Trophoblast cell (in vitro differentiated cells and primary cell): ENCODE measurements around the gene CES2.
"Not testable (repeated sequence)": the region's sequence is repeated elsewhere in the genome, so short reads cannot be mapped to it uniquely, and the experiment has no call there.

Source experiments
- DNase-seq, 2 donors: peaks; one replicate each; pipeline ENCODE4 v3.0.0-alpha.2; 2016
- H2AFZ ChIP-seq: 2 replicates; pipeline ENCODE4 v1.6.1; 2013; ENCODE audit warnings: low read length, moderate library complexity, mild to moderate bottlenecking; ENCODE audit not compliant: insufficient read depth, poor library complexity
- H2AK5ac ChIP-seq: 2 replicates; pipeline ENCODE4 v1.6.1; 2013; ENCODE audit warnings: mild to moderate bottlenecking, low read length
- H2BK120ac ChIP-seq: 2 replicates; pipeline ENCODE4 v1.6.1; 2013; ENCODE audit warnings: low read length, mild to moderate bottlenecking, moderate library complexity; ENCODE audit not compliant: insufficient read depth, poor library complexity
- H2BK12ac ChIP-seq: 2 replicates; pipeline ENCODE4 v1.6.1; 2013; ENCODE audit warnings: mild to moderate bottlenecking, low read length, moderate library complexity
- H2BK5ac ChIP-seq: 2 replicates; pipeline ENCODE4 v1.6.1; 2013; ENCODE audit warnings: low read length, low read depth, moderate library complexity, mild to moderate bottlenecking; ENCODE audit not compliant: poor library complexity
- H3K14ac ChIP-seq: 2 replicates; pipeline ENCODE4 v1.6.1; 2013; ENCODE audit warnings: mild to moderate bottlenecking, low read length
- H3K18ac ChIP-seq: 2 replicates; pipeline ENCODE4 v1.6.1; 2013; ENCODE audit warnings: mild to moderate bottlenecking, low read length
- H3K23ac ChIP-seq: 2 replicates; pipeline ENCODE4 v1.6.1; 2013; ENCODE audit warnings: low read length
- H3K27ac ChIP-seq: 2 replicates; pipeline ENCODE4 v1.5.1; 2013; ENCODE audit warnings: low read depth, mild to moderate bottlenecking, inconsistent platforms, low read length, moderate library complexity
- H3K27me3 ChIP-seq: 2 replicates; pipeline ENCODE4 v1.6.1; 2013; ENCODE audit warnings: inconsistent platforms, mild to moderate bottlenecking, low read length, moderate library complexity; ENCODE audit not compliant: insufficient read depth
- H3K36me3 ChIP-seq, 2 experiments: 1 replicate in 1 of 2; 2 replicates in 1 of 2; pipeline ENCODE4 v1.6.1; 2013; ENCODE audit warnings: low read length in 2 of 2, mild to moderate bottlenecking in 2 of 2, moderate library complexity in 1 of 2; ENCODE audit not compliant: insufficient read depth in 2 of 2, control insufficient read depth in 1 of 2
- H3K4ac ChIP-seq: 2 replicates; pipeline ENCODE4 v1.6.1; 2013; ENCODE audit warnings: low read depth, mild to moderate bottlenecking, low read length, moderate library complexity
- H3K4me1 ChIP-seq, 2 experiments: 1 replicate in 1 of 2; 2 replicates in 1 of 2; pipeline ENCODE4 v1.6.1; 2013; ENCODE audit warnings: low read length in 2 of 2, mild to moderate bottlenecking in 2 of 2, moderate library complexity in 1 of 2; ENCODE audit not compliant: insufficient read depth in 2 of 2, control insufficient read depth in 1 of 2
- H3K4me2 ChIP-seq: 2 replicates; pipeline ENCODE4 v1.6.1; 2013; ENCODE audit warnings: inconsistent platforms, mild to moderate bottlenecking, low read length, moderate library complexity
- H3K4me3 ChIP-seq: 2 replicates; pipeline ENCODE4 v1.5.1; 2013; ENCODE audit warnings: mild to moderate bottlenecking, low read depth, low read length, inconsistent platforms
- H3K79me1 ChIP-seq: one replicate; pipeline ENCODE4 v1.6.1; 2013; ENCODE audit warnings: low read length
- H3K79me2 ChIP-seq: 2 replicates; pipeline ENCODE4 v1.6.1; 2013; ENCODE audit warnings: low read length, mild to moderate bottlenecking; ENCODE audit not compliant: control insufficient read depth, insufficient read depth, poor library complexity
- H3K9ac ChIP-seq: 2 replicates; pipeline ENCODE4 v1.6.1; 2013; ENCODE audit warnings: mild to moderate bottlenecking, low read length
- H3K9me3 ChIP-seq: 2 replicates; pipeline ENCODE4 v1.6.1; 2013; ENCODE audit warnings: low read depth, mild to moderate bottlenecking, control low read depth, inconsistent platforms, low read length; ENCODE audit not compliant: insufficient read depth
- H4K12ac ChIP-seq: 2 replicates; pipeline ENCODE4 v1.6.1; 2013; ENCODE audit warnings: low read depth, mild to moderate bottlenecking, low read length, moderate library complexity
- H4K8ac ChIP-seq: 2 replicates; pipeline ENCODE4 v1.6.1; 2013; ENCODE audit warnings: low read depth, mild to moderate bottlenecking, low read length, moderate library complexity
- H4K91ac ChIP-seq: one replicate; pipeline ENCODE4 v1.6.1; 2013; ENCODE audit warnings: low read depth, mild to moderate bottlenecking, low read length, moderate library complexity
- WGBS: extraction: QIAGEN DNeasy Blood & Tissue Kit; methylation state at CpG from one replicate; pipeline ENCODE4 v1.1.7; 2013; ENCODE audit warnings: missing lambda C conversion rate; ENCODE audit not compliant: insufficient read length, insufficient coverage; ENCODE audit errors: extremely low coverage; 5-methylcytosine and 5-hydroxymethylcytosine counted together

CES2 gene

GRCh38 chr16:66934839-66935313 is 440 bp upstream of the CES2 start:
- H3K4me2 ChIP-seq = peak overlapping the region; percentile 81
- not testable (repeated sequence) for H3K27ac ChIP-seq, H3K23ac ChIP-seq, H3K79me1 ChIP-seq, H3K9me3 ChIP-seq, H3K27me3 ChIP-seq, H3K79me2 ChIP-seq, H2BK12ac ChIP-seq, DNase-seq
- peaks cover 17% of the 10 kb centered on the region in 2 experiments for H3K36me3 ChIP-seq
- peak overlapping the region; percentile 98 for H3K9ac ChIP-seq
- peak overlapping the region; percentile 96 for H3K14ac ChIP-seq
- WGBS = no CpG with 5 or more reads among the region's 24 CpGs
- peak overlapping the region; percentile 95 for H4K8ac ChIP-seq
- H3K18ac ChIP-seq = peak overlapping the region; percentile 98
- H4K12ac ChIP-seq = peak overlapping the region; percentile 88
- peak overlapping the region; percentile 74 for H2BK120ac ChIP-seq
- peak overlapping the region; percentile 96 for H2AK5ac ChIP-seq
- H3K4me1 ChIP-seq = peaks cover 15 to 16% of the 10 kb centered on the region in 2 experiments
- H3K4ac ChIP-seq = peak overlapping the region; percentile 84
- peak overlapping the region; percentile 97 for H3K4me3 ChIP-seq
- H2AFZ ChIP-seq = peak overlapping the region; percentile 98
- H4K91ac ChIP-seq = peak overlapping the region; percentile 91
- H2BK5ac ChIP-seq = peak overlapping the region; percentile 58

GRCh38 chr16:66936462-66936861 is 1.1 kb downstream of the CES2 start:
- H3K23ac ChIP-seq = no peak overlapping the region
- H2BK5ac ChIP-seq = no peak overlapping the region
- no peak overlapping the region for H2BK12ac ChIP-seq
- DNase-seq = no peak
- H3K4me3 ChIP-seq = no peak overlapping the region
- H4K12ac ChIP-seq = no peak overlapping the region
- no peak overlapping the region for H4K91ac ChIP-seq
- peaks cover 9% of the 10 kb centered on the region for H3K79me2 ChIP-seq
- H3K27ac ChIP-seq = no peak overlapping the region
- H3K4me2 ChIP-seq = no peak overlapping the region
- peaks cover 15 to 16% of the 10 kb centered on the region in 2 experiments for H3K4me1 ChIP-seq
- no peak overlapping the region for H3K18ac ChIP-seq
- H3K27me3 ChIP-seq = no peaks in the 10 kb centered on the region
- no peak overlapping the region for H3K4ac ChIP-seq
- no CpG with 5 or more reads among the region's 6 CpGs for WGBS
- peaks cover 32% of the 10 kb centered on the region in 2 experiments for H3K36me3 ChIP-seq
- H3K79me1 ChIP-seq = peaks cover 8% of the 10 kb centered on the region
- no peak overlapping the region for H3K14ac ChIP-seq
- H2AFZ ChIP-seq = no peak overlapping the region
- no peak overlapping the region for H2BK120ac ChIP-seq
- H3K9me3 ChIP-seq = no peaks in the 10 kb centered on the region
- H2AK5ac ChIP-seq = no peak overlapping the region
- H4K8ac ChIP-seq = no peak overlapping the region
- no peak overlapping the region for H3K9ac ChIP-seq

GRCh38 chr16:66936889-66937554 is 1.7 kb downstream of the CES2 start:
- H3K9ac ChIP-seq = no peak overlapping the region
- no peak overlapping the region for H4K8ac ChIP-seq
- H3K4ac ChIP-seq = no peak overlapping the region
- H3K79me2 ChIP-seq = peaks cover 9% of the 10 kb centered on the region
- no peak overlapping the region for H4K12ac ChIP-seq
- H2BK5ac ChIP-seq = no peak overlapping the region
- no CpG with 5 or more reads among the region's 4 CpGs for WGBS
- DNase-seq = no peak
- H2AFZ ChIP-seq = no peak overlapping the region
- no peaks in the 10 kb centered on the region for H3K9me3 ChIP-seq
- peaks cover 8% of the 10 kb centered on the region for H3K79me1 ChIP-seq
- H3K4me1 ChIP-seq = peaks cover 15 to 16% of the 10 kb centered on the region in 2 experiments
- no peak overlapping the region for H3K23ac ChIP-seq
- H3K36me3 ChIP-seq = peaks cover 37% of the 10 kb centered on the region in 2 experiments
- no peak overlapping the region for H2BK12ac ChIP-seq
- no peak overlapping the region for H3K4me3 ChIP-seq
- H2AK5ac ChIP-seq = no peak overlapping the region
- no peak overlapping the region for H3K27ac ChIP-seq
- H3K18ac ChIP-seq = no peak overlapping the region
- H2BK120ac ChIP-seq = no peak overlapping the region
- H4K91ac ChIP-seq = no peak overlapping the region
- no peaks in the 10 kb centered on the region for H3K27me3 ChIP-seq
- no peak overlapping the region for H3K14ac ChIP-seq
- H3K4me2 ChIP-seq = no peak overlapping the region

- H4K8ac ChIP-seq = no peak overlapping the region
- no peak overlapping the region for H3K9ac ChIP-seq
- DNase-seq = no peak
- no peak overlapping the region for H4K91ac ChIP-seq
- no peaks in the 10 kb centered on the region for H3K9me3 ChIP-seq
- H2AFZ ChIP-seq = no peak overlapping the region
- no peak overlapping the region for H3K14ac ChIP-seq
- no peak overlapping the region for H2AK5ac ChIP-seq
- WGBS = no CpG with 5 or more reads among the region's 10 CpGs
- peaks cover 38 to 40% of the 10 kb centered on the region in 2 experiments for H3K36me3 ChIP-seq
- H3K27ac ChIP-seq = no peak overlapping the region
- peaks cover 9% of the 10 kb centered on the region for H3K79me2 ChIP-seq
- H3K79me1 ChIP-seq = peaks cover 8% of the 10 kb centered on the region
- H3K4me1 ChIP-seq = peaks cover 15 to 16% of the 10 kb centered on the region in 2 experiments
- H2BK5ac ChIP-seq = no peak overlapping the region
- H2BK12ac ChIP-seq = no peak overlapping the region
- H3K4me3 ChIP-seq = no peak overlapping the region
- H3K4ac ChIP-seq = no peak overlapping the region
- H2BK120ac ChIP-seq = no peak overlapping the region
- no peak overlapping the region for H4K12ac ChIP-seq
- no peak overlapping the region for H3K18ac ChIP-seq
- no peak overlapping the region for H3K4me2 ChIP-seq
- H3K23ac ChIP-seq = no peak overlapping the region
- H3K27me3 ChIP-seq = no peaks in the 10 kb centered on the region
Observed at GRCh38 chr16:66937725-66938337, 2.5 kb downstream of the CES2 start.
